Renal cortical epithelial cell (primary cell): Measurements from ENCODE around the gene FZR1. TPM values are rescaled to one million over a fixed set of nuclear protein-coding genes. Genes with fewer than 3 reads are reported as not detected.

Experiments
- DNase-seq: peaks from one replicate; pipeline ENCODE4 v3.0.0-alpha.2; 2011; ENCODE audit warnings: low read depth
- total RNA-seq: library from RNA; depleted of rRNA; stranded (reverse); fragments of >200 nt; gene quantifications from 2 replicates; pipeline ENCODE4 v1.2.3, GENCODE V29; 2014

The FZR1 gene
- total RNA-seq, 1 donor from 2014 or later: 60.3 TPM

DNA sequence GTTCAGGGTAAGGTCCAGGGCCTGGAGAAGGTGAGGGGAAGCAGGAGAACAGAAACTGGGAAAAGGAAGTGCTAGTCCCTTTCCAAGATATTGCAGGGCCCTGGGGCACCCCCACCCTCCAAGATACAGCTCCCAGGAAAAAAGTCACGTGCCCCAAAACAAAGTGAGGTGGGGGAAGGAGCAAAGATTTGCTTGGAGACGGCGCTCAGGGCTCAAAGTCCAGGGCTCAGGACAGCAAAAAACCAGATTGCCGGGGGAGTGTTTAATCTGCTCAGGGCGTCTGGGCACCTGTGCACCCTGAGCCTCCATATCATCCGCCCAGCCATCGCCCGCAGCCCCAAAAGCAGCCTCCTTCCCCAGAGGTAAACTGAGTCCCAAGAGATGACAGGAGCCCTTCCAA, 32.1 kb upstream of the FZR1 start:
- DNase-seq: no peak

- no peak for DNase-seq
These were observed 31.5 kb upstream of the FZR1 start for GRCh38 chr19:3474614-3475013.

DNA sequence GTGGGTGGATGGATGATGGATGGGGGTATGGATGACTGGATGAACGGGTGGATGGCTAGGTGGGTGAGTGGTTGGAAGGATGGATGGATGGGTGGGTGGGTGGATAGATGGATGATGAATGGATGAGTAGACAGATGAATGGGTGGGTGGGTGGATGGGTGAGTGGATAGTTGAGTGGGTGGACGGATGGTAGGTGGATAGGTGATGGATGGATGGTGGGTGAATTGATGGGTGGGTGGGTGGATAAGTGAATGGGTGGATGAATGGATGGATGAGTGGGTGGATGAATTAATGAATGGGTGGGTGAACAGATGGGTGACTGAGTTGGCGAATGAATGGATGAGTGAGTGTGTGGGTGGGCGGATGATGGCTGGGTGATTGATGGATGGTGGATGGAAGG, 30.7 kb upstream of the FZR1 start:
- DNase-seq: no peak

- DNase-seq: no peak
These were observed 29.3 kb upstream of the FZR1 start for GRCh38 chr19:3476830-3477229.

DNA sequence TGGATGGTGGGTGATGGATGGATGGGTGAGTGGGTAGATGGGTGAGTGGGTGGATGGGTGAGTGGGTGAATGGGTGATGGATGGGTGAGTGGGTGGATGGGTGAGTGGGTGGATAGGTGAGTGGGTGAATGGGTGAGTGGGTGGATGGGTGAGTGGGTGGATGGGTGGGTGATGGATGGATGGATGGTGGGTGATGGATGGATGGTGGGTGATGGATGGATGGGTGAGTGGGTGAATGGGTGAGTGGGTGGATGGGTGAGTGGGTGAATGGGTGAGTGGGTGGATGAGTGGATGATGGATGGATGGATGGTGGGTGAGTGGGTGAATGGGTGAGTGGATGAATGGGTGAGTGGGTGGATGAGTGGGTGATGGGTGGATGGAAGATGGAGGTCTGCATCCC, 28.6 kb upstream of the FZR1 start:
- DNase-seq: no peak

DNA sequence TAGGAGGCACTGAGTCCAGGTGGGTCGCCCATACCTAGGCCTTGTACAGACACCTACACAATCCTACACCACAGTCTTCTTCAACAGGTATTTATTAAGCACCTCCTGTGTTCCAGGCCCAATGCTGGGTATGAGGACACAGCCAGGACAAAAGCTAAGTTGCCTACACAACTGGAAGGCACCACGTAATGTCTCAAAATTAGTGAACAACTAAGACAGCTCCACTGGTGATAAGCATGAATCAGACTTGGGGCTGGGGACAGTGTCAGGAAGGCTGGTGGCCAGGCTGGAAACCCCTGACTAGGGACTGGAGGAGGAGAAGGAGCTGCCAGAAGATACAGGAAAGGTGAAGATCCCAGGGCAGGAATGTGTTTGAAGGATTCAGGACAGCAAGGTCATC, 28.2 kb upstream of the FZR1 start:
- no peak for DNase-seq

DNA sequence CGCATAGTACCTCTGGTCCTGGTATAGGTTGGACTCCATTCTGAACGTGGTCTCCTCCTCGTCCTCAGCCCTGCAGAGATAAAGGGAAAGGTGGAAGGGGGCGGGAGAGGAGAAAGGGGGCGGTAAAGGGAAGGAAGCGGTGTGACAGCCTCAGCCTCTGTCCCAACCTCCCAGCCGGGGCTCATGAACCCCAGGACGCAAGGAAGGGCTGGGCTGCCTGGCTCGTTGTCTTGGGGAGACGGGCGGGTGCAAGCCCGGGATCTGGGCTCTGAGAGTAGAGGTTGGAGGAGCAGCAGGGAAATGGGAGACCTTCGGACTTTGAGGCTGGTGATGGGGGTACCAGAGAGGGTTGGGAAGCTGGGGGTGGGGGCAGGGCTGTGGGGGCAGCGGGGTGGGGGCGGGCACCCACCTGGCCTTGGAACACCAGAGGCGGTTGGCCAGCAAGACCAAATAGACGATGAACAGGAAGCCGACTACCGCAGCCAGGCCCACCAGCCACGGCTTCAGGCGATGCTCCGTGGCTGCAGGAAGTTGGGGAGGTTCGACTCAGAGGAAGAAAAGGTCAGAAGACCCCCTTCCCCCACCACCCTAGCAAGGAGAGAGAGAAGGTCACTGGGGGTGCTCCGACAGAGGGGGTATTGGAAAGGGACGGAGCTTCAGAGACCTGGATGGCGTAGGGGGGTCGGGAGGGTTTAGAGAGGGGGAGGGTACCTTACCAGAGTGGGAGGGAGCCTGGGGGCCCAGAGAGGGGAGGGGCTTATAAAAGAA, 27.5 kb upstream of the FZR1 start:
- no peak for DNase-seq

- no peak for DNase-seq
These were observed 26.8 kb upstream of the FZR1 start for GRCh38 chr19:3479177-3479833.

- no peak for DNase-seq
These were observed 26.3 kb upstream of the FZR1 start for GRCh38 chr19:3479834-3480215.

GRCh38 chr19:3480383-3481091, 25.6 kb upstream of the FZR1 start, which contains the start of gene SMIM24:
Gene SMIM24 (minus strand): TSS chr19:3480525. CDS start chr19:3480463, 62 bp downstream.
- DNase-seq: no peak

- DNase-seq: no peak
These were observed 24.6 kb upstream of the FZR1 start for GRCh38 chr19:3481241-3482090.

DNA sequence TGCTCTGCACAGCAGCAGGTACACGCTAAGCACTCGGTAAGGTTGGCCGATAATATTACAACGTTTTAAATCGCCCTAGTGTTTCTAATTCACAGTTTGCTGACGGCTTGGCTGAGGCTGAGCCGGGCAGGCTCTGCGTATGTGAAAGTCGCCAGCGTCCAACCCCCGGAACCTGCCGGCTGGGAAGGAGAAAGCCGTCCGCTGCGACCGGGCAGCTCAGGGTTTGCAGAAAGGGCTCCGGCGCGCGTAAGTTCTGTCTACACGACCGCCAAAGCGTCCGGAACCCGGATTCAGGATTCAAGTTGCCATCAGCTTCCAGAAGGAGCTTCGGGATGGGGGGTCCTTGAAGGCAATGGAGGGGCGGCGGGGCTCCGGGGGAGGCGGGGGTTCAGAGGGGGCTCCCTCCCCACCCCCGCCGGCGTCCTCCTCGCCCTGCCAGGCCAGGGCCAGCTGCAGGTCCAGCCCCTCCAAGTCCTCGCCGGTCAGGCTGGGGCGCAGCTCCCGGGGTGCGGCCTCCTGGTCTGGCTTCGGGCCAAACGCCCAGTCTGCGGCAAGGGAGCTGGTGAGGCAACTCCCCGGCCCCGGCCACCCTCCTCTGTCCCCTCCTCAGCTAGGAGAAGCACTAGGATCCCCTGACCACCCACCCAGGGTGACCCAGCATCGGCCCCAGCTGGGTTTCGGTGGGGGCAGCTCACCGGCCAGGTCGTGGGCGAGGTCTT, 23.4 kb upstream of the FZR1 start:
- DNase-seq: no peak

DNA sequence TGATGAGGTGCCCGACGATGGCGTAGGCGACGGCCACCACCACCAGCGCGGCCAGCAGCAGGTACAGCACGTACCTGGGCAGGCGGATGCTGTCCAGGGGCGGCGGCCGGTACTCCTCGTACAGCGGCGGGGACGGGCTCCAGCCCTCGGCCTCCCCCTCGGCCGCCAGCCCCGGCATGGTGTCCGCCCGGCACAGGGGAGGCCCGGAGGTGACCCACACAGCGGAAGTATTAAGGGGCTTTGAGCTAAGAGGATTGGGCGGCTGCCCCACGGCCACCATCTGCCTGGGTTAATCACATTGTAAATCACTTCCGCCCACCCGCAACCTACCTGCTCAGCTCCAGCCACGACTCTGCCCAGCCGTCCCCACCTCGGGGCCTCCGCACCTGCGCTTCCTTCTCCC, 22.9 kb upstream of the FZR1 start, which contains the start of gene SMIM44:
Gene SMIM44 (minus strand): TSS at position 216 of the 403 bp plus-strand sequence. CDS start 38 bp downstream, at position 178.
- DNase-seq: no peak

GRCh38 chr19:3491396-3492119, 14.6 kb upstream of the FZR1 start:
- DNase-seq: no peak

- no peak for DNase-seq
These were observed 13.8 kb upstream of the FZR1 start for GRCh38 chr19:3492131-3492839.

DNA sequence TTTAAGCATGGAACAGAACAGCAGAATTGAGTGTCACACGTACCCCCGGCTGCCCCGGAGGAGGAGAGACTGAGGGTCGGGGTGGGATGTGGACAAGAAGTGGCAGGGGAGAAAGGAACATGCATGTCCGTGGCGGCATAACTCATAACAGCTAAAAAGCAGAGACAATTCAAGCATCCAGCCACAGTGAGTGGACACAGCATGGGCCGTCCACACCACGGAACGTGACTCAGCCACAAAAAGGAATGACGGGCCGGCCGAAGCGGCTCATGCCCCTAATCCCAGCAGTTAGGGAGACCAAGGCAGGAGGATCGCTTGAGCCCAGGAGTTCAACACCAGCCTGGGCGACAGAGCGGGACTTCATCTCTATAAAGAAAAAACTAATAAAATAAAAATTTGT, 13.2 kb upstream of the FZR1 start:
- DNase-seq: no peak

DNA sequence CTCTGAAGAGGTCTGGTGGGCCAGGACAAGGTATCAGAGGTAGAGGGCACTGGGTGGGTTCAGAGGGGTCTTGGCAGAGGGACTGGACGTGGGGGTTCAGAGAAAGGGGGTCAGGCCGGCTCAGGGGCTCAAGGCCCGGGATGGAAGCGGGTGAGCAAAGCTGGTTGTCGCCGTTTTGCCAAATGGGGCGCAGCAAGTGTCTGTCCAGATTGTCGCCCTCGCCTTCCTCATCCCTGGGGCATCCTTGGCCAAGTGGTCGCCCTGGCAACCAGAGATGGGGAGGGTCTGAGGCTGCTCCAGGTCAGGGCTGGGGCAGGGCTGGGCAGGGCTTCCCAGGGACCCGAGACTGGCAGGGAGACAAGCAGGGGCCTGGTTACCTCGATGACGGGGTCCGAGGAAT, 12.5 kb upstream of the FZR1 start:
- DNase-seq: no peak

DNA sequence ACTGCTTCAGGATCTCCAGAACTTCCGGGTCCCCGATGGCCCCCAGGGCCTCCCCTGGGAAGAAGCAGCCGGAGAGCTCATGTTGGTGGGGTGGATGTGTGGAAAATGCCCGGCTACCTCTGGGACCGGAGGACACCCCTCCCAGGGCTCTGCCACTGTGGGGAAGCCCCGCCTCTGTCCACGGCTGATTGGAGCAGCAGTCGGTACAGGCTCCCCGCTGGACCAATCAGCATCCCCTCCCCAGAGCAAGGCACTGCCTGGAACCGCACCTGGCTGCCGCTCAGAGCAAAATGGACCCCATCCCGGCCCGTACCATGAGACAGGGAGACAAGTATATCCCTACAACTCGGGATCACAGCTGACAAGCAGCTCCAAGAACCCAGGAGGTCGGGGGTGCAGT, 12.1 kb upstream of the FZR1 start:
- no peak for DNase-seq

DNA sequence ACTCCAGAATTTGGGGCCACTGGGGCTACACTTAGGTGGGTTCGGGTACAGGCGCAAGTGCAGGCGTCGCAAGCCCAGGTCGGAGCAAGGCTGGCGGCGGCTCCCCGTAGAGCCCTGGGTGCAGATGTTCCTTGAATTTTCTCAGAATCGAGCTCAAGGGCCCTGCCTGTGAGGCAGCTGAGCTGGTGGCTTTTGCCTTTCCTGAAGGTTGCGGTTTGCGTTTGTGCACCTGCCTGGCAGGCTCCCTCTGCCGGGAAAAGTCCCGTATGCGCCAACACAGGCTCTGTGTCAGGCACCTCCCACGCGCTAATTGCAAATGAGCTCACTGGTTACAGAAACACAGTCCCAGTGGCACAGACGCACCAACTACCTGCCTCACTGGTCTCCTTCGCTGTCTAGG, 11.6 kb upstream of the FZR1 start:
- no peak for DNase-seq
